ENCODE measurements around the gene DPP6.

DPP6 gene

DNA sequence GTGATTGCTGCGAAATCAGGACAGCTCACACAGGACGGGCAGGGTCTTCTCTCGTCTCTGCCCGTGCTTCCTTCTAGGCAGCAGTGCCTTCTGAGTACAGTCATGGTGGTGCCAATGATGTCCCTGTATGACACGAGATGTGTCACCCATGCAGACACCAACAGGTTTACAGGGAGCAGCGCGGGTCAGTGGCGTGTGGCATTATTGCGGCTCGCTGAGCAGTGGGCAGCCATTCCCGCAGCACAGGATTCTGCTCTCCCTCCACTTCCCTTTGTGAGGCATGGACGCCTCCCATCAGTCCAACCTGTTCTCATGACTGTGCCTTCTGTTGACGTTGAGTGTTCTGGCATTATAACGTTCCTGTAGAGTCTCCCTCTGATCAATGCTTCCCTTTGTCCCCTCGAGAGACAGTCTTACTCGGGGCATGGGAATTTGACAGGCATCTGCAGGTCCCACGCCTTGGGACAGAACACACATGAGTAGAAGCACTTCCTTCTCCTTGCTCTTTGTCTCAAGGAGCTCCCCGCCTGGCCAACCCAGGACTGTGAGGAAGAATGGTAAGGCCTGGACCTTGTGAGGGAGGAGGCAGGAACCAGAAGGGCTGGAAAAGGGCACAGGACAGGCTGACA, 731.2 kb downstream of the DPP6 start:
- no peak for DNase-seq

DNA sequence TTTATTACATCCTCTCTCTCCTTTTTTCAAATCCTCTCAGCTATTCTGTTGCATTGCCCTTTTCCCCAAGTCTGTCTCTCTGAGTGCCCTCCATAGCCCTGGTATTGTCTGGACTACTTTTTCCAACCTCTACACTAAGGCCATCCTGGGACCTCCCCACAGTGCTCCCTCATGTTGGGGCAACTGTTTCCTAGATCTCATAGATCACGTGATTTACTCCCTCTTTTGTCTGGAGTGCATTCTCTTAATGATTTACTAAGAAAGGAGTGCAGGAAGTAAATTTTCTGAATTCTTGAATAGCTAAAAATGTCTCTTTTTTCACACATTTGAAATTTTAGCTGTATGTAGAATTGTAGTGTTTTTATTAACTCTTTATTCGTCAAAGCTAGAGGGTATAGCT, 733.7 kb downstream of the DPP6 start:
- DNase-seq: no peak

DNA sequence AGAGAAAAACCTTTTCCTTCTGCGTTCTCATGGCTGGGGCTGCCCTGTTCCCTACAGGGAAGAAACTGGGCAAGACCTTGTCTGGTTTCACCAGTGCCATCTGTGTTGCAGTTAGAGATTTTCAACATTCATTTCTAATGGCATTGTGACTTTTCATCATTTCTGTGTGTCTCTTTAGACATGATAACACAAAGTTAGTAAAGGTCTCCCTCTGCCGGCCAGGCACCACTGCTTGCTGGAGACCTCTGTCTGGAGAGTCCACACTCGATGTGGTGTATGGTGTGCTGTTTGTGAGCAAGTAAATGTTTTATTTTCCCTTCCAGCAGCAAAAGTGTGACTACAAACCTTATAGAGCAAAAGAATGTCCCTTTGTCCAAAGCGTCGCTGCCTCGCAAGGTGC, 737.2 kb downstream of the DPP6 start:
- DNase-seq: no peak

DNA sequence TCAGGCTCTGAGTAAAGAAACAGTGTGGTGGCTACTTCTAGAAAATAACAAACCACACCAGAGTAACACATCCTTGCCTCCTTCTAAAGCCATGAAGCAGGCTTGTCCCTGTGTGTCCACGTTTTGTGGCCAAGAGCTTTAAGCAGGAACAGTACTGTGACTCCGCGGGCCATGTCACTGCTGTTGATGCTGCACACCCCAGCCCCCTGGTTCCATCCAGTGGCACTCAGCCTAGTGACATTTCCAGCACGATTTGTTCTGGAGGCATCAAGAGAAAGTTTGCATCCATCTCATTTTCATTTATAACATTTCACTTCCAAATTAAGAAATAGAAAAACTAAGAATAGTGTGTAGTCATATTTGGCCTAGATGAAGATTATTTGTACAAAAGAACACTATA, 739.4 kb downstream of the DPP6 start:
- no peak for DNase-seq

DNA sequence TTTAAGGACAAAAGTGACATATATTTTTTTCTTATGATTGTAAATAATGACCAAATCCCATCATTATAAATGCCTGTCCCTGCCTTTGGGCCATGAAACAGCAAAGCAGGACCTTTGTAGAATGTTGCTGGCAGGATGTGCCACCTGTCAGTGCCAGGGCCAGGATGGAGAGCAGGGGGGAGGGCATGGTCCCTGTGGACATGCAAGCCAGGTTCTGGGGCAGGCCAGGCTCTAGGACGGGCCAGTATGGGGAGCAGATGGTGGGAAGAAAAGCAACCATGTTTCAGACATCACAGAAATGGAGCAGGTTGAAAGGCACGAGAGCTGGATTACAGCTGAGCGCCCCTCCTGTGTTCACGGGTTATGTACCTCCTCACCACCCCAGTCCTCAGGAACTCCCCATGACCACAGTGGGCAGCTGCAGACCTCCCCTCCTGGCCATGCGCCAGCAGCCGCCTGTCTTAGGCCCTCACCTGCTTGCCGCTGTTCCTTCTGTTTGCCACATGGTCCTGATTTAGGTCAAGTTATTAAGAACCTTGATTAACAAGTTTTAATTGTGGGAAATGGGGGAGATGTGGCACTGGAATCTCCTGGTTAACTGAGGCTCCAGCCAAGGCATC, 740.3 kb downstream of the DPP6 start:
- DNase-seq: no peak

DNA sequence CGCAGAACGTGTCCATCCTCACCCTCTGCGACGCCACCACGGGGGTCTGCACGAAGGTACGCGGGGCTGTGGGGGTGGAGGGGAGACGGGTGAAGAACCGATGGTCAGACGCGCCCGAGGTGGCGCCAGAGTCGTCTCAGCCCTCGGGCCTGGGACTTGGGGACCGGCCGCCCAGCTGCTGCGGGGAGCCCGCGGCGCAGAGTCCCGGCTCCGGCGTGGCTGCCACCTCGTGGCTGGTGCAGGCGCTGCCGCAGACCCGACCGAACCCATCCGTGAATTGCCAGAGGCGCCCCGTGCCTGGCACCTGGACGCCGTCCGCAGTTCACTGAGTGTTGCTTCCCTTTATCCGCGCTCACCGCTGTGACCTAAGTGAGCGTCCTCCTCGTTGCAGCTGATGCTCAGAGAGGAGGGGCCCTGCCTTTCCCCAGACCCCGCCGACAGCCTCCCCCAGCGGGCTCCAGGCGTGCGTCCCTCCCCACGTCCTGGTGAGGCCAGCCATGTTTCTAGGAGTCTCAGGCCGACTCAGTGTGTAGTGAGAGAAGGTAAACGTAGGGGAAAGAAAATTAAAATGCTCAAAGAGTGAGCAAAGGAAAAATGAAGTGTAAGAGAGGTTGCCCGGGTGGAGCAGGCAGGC, 742.1 kb downstream of the DPP6 start:
- peak; percentile 3 to 13 for DNase-seq

DNA sequence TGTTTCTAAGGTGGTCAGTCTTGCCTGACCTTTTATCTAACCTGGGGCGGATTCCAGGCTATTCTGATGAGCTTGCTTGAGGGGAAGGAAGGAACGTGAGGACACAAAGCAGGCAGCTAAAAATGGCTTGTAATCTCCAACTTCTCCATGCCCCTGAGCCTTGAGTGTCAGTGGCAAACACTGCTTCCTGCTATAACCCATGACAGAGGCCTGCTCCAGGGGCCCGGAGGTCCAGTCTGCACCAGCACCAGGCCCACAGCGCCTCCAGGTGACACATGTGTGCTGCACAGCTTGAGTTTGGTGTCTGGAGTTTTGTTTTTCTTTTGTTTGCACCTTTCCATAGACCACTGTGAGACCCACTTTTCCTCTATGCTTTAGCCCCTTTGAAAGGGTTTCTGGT, 742.8 kb downstream of the DPP6 start:
- DNase-seq: no peak

DNA sequence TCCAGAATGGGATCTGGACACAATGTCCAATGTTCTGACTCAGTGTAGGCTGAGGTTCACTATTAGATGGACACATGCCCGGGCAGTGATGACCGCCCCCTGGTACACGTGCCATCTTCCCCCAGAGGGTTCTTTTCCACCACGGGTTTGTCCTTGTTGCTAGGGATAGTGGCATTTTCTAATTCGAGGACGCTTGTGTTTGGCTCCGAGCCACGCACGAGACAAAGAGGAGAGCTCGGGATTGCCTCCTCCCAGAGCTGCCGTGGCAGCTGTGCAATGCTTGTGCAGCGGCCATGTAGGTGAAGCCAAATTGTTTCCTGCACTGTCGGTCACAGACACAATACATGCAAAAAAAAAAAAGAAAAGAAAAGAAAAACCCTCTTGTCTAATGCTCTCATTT, 743.2 kb downstream of the DPP6 start:
- no peak for DNase-seq

DNA sequence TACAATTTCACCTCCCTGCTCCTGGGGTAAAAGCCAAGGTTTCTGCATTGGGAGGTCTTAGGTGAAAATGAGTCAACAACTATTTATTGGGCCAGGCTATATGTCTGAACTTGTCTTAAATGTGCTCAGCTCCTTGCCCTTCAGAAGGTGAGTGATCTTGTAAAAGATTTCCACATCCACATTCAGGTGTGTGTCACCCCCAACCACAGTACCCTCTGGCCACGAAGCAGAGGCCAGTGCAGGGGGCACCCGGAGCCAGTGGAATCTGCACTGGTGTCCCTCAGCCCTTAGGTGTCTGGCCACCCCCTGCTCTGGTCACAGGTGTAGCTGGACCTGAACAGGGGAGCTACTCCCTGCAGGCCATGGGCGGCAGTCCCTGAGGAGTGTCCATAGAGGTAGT, 752.3 kb downstream of the DPP6 start:
- no peak for DNase-seq

DNA sequence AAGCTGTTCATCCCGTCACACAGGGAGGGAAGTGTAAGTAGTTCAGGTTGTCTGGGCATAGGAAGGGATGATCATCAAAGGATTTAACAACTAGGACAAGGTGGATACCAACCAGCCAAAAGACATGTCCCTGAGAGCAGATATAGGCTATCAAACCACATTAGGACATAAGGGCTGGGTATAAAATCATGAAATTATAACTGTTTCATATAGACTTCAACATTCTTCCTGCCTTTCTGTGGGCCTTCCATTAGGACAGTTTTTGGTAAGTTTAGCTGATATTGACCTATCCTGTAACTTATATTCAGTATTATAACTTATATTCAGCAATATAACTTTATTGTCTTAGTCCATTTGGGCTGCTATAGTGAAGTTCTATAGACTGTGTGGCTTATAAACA, 759.8 kb downstream of the DPP6 start:
- DNase-seq: no peak

DNA sequence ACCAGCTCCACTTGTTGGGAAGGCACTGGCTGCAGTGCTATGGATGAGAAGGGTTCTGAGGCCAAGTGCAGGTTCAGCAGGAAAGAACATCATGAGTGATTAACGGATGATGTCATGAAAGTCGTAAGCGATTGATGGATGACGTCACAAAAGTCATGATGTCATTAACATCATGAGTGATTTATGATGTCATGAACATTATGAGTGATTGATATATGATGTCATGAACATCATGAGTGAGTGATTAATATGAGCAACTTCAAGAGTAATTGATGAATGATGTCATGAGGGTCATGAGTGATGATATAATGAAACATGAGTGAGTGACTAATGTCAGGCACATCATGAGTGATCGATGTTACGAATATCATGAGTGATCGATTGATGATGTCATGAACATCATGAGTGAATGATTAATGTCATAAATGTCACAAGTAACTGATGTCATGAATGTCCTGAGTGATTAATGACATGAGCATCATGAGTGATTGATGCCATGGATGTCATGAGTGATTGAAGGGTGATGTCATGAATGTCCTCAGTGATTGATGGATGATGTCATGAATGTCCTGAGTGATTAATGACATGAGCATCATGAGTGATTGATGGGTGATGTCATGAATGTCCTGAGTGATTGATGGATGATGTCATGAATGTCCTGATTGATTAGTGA, 765.2 kb downstream of the DPP6 start:
- DNase-seq: no peak

DNA sequence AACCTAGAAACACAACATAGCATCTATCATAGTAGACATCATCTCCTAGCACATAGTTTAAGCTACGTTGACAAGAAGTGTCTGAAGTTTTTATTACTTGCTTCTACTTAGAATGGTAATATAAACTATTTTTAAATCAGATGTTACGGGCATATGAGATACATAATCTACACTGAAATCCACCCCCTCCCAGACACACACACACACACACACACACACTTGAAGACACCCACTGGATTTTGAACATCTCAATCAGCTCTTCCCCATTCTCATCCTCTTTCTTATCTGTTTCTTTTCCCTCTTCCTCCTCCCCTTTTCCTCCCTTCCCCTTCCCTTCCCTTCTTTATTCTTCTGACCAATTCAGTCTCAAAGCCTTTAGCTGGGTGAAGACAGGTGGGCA, 774.8 kb downstream of the DPP6 start:
- DNase-seq: no peak

DNA sequence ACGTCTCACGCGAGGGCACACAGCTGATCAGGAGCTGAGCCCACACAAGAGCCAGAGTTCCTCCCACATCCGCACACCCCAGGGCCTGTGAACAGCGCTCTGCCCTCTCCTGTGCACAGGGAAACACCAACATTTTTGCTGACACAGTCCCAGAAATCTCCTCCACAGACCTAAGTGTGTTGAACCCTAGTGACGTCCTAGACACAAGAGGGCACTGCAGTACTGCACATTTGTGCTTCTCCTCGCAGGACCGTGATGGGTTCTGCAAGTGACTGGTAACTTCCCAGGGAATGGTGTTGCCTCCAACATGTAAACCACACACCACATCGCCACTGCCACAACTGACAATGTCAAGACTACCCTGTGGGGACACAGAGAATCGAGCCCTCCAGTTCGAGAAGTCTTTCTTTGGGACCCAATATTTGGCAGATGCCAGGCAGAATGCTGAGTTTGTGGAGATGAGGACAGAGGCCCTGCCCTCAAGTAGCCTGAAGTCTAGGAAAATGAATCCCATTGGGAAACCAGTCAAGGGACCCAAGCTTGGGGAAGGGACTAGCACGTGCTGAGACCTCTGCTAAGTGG, 780.5 kb downstream of the DPP6 start:
- no peak for DNase-seq

DNA sequence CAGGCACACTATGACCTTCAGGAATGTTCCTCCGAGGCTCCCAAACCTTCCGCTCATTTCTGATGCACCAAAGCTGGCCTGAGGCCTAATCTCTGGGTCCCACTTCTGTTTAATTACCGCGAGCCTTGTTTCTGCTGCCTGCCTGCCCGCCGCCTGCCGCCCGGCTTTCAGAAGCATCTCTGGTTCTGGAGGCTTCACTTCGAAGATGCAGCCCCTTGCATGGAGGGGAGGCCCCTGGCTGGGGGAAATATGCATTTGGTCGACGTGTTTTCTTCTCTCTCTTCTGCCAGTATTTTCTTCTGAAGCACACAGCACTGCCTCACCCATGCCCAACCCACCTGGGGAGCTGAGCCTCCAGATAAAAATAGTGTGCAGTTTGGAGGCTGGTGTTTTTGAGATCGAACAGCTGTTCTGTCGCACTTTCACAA, 783.8 kb downstream of the DPP6 start:
- DNase-seq: no peak

DNA sequence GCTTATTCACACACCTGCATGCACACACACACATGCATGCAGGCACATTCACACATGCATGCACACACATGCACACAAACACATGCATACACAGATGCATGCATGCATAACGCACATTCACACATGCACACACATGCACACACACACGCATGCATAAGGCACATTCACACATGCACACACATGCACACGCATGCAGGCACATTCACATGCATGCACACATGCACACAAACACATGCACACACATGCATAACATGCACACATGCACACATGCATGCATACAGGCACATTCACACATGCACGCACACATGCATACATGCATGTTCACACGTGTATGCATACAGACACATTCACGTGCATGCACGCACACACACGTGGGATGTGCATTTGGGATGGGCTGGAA, 784.9 kb downstream of the DPP6 start:
- no peak for DNase-seq

DNA sequence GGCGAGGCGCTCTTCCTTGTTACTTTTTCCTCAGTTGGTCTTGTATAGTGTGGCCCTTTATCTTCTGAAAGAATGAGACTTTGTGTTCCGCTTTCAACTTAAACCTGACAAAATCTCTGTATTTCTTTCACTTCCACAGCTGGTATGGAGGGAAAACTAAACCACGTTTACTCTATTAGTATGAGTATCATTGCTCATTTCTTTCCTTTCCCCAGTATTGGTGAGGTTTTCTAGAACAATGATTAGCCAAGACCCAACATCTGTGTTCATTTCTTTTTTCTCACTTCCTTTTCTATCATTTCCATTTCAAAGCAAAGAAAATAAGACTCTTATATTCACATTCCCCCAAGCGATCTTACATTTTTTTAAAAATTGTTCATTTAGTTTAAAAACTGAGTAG, 785.4 kb downstream of the DPP6 start:
- DNase-seq: no peak

DNA sequence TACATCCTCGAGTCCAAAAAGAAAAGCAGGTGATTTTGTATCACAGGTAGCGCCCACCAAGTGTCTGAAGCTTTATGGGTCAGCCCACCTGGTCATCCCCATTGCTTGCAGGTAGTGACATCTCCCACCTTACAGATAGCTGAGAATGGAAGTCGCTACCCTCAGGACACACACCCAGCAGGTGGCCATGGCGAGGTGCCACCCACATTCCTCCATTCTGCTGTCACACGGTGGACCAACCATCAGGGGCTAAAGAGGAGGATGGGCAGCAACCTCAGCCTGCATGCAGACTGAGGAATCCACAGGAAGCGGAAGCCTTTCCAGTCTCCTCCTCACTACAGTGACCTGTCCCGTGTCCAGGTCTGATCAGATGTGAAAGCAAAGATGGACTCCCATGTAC, 787.9 kb downstream of the DPP6 start:
- DNase-seq: no peak

DNA sequence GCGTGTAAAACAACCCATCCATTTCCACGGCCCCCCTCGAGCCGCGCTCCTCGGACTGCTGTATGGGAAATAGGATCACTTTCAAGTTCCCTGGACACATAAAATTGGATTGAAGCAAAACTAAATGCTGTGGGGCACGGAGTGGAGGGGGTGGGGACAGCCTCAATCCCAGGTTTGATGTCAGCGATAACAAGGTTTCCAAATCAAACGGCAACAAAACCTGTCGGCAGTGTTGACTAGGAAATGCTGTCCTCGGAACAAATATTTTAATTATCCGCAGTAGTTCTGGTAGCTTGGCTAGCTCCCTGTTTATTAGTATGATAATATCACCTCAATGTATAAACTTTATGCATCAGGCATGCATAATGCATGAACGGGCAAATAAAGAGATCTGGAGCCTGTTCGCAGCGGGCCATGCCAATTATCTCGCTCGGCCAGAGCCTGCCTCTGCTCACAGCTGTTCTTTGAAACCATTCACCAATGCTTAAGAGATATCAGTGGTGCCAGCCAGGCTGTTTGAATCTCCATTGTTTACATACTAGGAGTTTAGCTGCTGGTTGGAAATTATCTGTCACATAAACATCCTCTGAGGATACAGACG, 789.6 kb downstream of the DPP6 start:
- no peak for DNase-seq

DNA sequence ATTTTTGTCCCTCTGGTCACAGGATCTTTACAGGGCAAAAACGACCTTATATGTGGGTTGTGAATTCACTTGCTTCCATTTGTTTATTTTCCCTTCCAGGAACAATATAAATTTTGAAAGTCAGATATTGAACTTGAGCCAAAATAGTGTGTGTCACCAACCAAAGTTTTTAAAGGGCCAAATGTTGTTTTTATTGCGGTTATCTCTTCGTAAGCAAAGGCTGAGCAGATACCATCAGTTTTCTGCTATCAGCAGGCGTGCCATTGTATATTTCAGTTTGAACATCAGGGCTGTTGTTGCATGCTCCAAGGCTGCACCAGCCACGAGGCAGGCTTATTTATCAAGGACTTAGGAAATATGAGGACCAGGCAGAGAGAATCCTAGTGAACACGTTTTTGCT, 790.4 kb downstream of the DPP6 start:
- DNase-seq: no peak

DNA sequence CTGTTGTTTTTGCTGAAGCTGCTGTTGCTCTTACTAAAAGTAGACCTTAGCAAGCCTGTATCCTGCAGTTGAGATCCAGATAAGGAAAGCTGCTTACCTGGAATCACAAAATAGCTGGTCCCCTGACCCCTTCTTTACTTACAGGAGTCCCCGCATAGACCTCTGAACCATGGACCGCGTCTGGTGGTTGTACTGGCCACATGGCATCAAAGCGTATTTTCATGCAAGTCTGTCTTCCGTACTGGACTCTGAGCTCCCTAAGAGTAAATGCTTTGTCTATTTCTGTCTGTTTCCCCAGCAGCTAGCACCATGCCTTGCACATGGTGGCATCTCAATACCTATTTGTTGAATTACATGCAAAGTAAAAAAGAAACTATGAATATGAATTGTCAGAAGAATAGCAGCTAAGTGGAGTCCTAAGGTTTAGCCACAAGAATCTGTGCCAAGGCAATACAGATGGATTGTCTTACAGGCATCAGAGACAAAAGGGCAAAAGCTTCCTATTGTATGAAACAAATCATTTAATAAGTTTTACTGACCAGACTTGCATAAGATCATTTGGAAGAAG, 791.6 kb downstream of the DPP6 start:
- DNase-seq: no peak

DNA sequence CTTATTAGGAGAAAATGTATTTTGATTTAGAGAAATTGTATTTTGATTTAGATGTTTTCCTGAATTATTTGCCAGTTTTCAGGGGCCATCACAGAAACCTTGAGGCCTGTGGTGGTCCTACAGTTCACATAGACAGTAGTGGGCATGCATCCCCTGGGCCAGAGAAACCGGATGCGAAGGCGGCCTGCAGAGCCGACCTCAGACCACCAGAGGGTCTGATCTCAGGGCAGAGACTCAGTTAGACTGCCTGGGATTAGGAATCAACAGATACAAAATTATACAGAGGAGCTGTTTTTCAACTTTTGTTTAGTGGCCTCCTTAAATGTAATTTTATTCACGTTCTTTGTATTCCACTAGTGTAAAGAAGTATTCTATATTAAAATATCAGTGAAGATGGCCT, 792.3 kb downstream of the DPP6 start:
- DNase-seq: no peak

DNA sequence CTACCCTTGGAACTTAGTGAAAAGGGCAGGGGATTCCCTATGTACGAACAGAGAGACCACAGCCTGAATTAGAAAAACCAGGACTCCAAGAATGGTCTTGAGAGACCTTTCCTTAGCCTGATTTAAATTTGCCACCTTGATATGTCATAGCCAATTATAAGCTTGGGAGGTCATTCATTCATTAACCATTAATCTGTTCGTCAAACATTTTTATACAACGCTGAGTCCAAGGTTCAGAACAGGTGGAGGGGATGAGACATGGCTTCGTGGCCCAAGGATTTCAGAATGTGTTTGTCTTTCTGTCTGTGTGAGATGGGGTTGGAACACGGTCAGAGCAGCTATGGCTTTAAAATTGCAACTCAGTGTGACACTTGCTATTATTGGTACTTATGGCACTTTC, 792.8 kb downstream of the DPP6 start:
- no peak for DNase-seq

DNA sequence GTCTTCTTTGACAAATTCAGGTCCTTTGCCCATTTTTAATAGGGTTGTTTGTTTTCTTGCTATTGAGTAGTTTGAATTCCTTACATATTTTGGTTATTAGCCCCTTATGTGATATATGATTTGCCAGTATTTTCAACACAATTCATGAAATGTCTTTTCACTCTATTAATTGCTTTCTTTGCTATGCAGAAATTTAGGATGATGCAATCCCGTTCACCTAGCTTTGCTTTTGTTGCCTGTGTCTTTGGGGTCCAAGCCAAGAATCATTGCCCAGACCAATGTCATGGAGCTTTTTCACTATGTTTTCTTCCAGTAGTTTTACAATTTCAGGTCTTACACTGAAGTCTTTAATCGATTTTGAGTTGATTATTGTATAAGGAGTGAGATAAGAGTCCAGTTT, 796.3 kb downstream of the DPP6 start:
- no peak for DNase-seq
